ENCODE data around the gene C6orf120. TPM values are rescaled to one million over a fixed set of nuclear protein-coding genes. Genes with fewer than 3 reads are reported as not detected.

C6orf120 gene
- total and polyA plus RNA-seq, 10 donors, result 6.7 to 39.5 (median 22.2) TPM

- H3K27me3 ChIP-seq (replicated peaks in 1 of 7), result no peaks in the 10 kb centered on the region
- H3K4me1 ChIP-seq, result peaks cover 0 to 19% (median 6%) of the 10 kb centered on the region in 6 donors
- 38 to 58% (median 54%) methylated on average over 45 to 46 of the region's 46 CpGs for WGBS, 5 donors
- TF ChIP-seq POLR2AphosphoS5 (IDR thresholded peaks at IDR 0.05) (peak; percentile 71 to 86 (median 81)), POLR2A (IDR thresholded peaks at IDR 0.05) (no peak), CTCF (IDR thresholded peaks at IDR 0.05 in 8 of 11, conservative IDR thresholded peaks at IDR 0.05 in 3 of 11) (peak in 9 of 11 experiments; percentile 13 to 49 (median 30))
- H3K27ac ChIP-seq, result peak overlapping the region; percentile 48 to 83 (median 76)
- H3K9me3 ChIP-seq, result no peaks in the 10 kb centered on the region
- DNase-seq, result peak; percentile 93
- intact Hi-C loops (cut with DNase I; ENCODE audit: low total_unique reads), result no loop called here
- H3K36me3 ChIP-seq, result peaks cover 0 to 43% (median 6%) of the 10 kb centered on the region in 6 donors
- peak overlapping the region; percentile 20 to 70 (median 34) for H3K4me3 ChIP-seq
Observed at GRCh38 chr6:169654598-169655391, 47.1 kb upstream of the C6orf120 start.

GRCh38 chr6:169656546-169657283 lies 45.2 kb upstream of the C6orf120 start:
- peaks cover 0 to 56% (median 8%) of the 10 kb centered on the region in 6 donors for H3K36me3 ChIP-seq
- H3K27me3 ChIP-seq (replicated peaks in 1 of 7), result no peaks in the 10 kb centered on the region
- no peaks in the 10 kb centered on the region for H3K9me3 ChIP-seq
- TF ChIP-seq POLR2A (IDR thresholded peaks at IDR 0.05), result no peak
- TF ChIP-seq POLR2AphosphoS5 (IDR thresholded peaks at IDR 0.05), result no peak
- no peak for TF ChIP-seq CTCF (IDR thresholded peaks at IDR 0.05 in 8 of 11, conservative IDR thresholded peaks at IDR 0.05 in 3 of 11)
- no peak for DNase-seq
- H3K4me1 ChIP-seq, result peaks cover 0 to 19% (median 6%) of the 10 kb centered on the region in 6 donors
- WGBS, 5 donors, result 89 to 98% (median 95%) methylated on average over 22 to 23 of the region's 23 CpGs
- H3K27ac ChIP-seq, result no peak overlapping the region
- H3K4me3 ChIP-seq, result no peak overlapping the region
- intact Hi-C loops (cut with DNase I; ENCODE audit: low total_unique reads), result no loop called here

GRCh38 chr6:169657284-169657610 lies 44.7 kb upstream of the C6orf120 start:
- Histone ChIP-seq H3K27me3 (replicated peaks in 1 of 7) (no peaks in the 10 kb centered on the region), H3K4me3 (no peak overlapping the region), H3K4me1 (peaks cover 0 to 19% (median 6%) of the 10 kb centered on the region in 6 donors), H3K9me3 (no peaks in the 10 kb centered on the region), H3K27ac (no peak overlapping the region), H3K36me3 (peaks cover 0 to 61% (median 11%) of the 10 kb centered on the region in 6 donors)
- TF ChIP-seq CTCF (IDR thresholded peaks at IDR 0.05 in 8 of 11, conservative IDR thresholded peaks at IDR 0.05 in 3 of 11) (no peak), POLR2AphosphoS5 (IDR thresholded peaks at IDR 0.05) (no peak), POLR2A (IDR thresholded peaks at IDR 0.05) (no peak)
- intact Hi-C loops (cut with DNase I; ENCODE audit: low total_unique reads), result no loop called here
- no peak for DNase-seq
- 83 to 92% (median 89%) methylated on average over 13 of the region's 13 CpGs for WGBS, 5 donors
